Astrocyte of the hippocampus (primary cell): ENCODE measurements around the gene KLHL26.
A peak's percentile ranks its signal among the peaks of the same experiment; 100 is the strongest.

Source experiments
- DNase-seq: peaks from one replicate; pipeline ENCODE4 v3.0.0; 2011; ENCODE audit warnings: low read depth, low spot score

Gene KLHL26

GRCh38 chr19:18613589-18614234, 23.1 kb upstream of the KLHL26 start:
- DNase-seq, result no peak

- no peak for DNase-seq
Observed at GRCh38 chr19:18616023-18616422, 20.8 kb upstream of the KLHL26 start.

GRCh38 chr19:18617562-18617961, 19.3 kb upstream of the KLHL26 start:
- no peak for DNase-seq

- no peak for DNase-seq
Observed at GRCh38 chr19:18618236-18618635, 18.6 kb upstream of the KLHL26 start.

GRCh38 chr19:18620311-18620710, 16.5 kb upstream of the KLHL26 start:
- no peak for DNase-seq

GRCh38 chr19:18620902-18621301, 15.9 kb upstream of the KLHL26 start:
- no peak for DNase-seq

- peak; percentile 56 for DNase-seq
Observed at GRCh38 chr19:18626906-18627305, 9.9 kb upstream of the KLHL26 start.

GRCh38 chr19:18629166-18630088, 7.4 kb upstream of the KLHL26 start:
- DNase-seq, result no peak

- no peak for DNase-seq
Observed at GRCh38 chr19:18633321-18633720, 3.5 kb upstream of the KLHL26 start.

- no peak for DNase-seq
Observed at GRCh38 chr19:18634612-18635297, 2.1 kb upstream of the KLHL26 start.

- DNase-seq, result no peak
Observed at GRCh38 chr19:18635831-18636182, 1.0 kb upstream of the KLHL26 start.

GRCh38 chr19:18636183-18636968, 452 bp upstream of the KLHL26 start:
- DNase-seq, result peak; percentile 98

- DNase-seq, result no peak
Observed at GRCh38 chr19:18637673-18638630, 1.1 kb downstream of the KLHL26 start.

- DNase-seq, result no peak
Observed at GRCh38 chr19:18639706-18640243, 2.9 kb downstream of the KLHL26 start.

GRCh38 chr19:18644196-18645034, 7.6 kb downstream of the KLHL26 start:
- DNase-seq, result no peak

GRCh38 chr19:18645035-18645511, 8.2 kb downstream of the KLHL26 start:
- peak; percentile 70 for DNase-seq

GRCh38 chr19:18646535-18647370, 9.9 kb downstream of the KLHL26 start:
- no peak for DNase-seq

GRCh38 chr19:18647371-18647767, 10.5 kb downstream of the KLHL26 start:
- no peak for DNase-seq
